ENCODE measurements around the gene ZYX. TPM values are rescaled to one million over a fixed set of nuclear protein-coding genes. Genes with fewer than 3 reads are reported as not detected.
"Not testable (repeated sequence)": the region's sequence is repeated elsewhere in the genome, so short reads cannot be mapped to it uniquely, and the experiment has no call there.

Gene ZYX
- total RNA-seq, 1 experiment from 2014 or later, result 97.1 TPM

GRCh38 chr7:143395187-143396149 lies 14.3 kb downstream of the ZYX start:
- H3K36me3 ChIP-seq (replicated peaks; ENCODE audit: control insufficient read depth, insufficient read depth, low read length), result peaks cover 71% of the 10 kb centered on the region
- H3K27me3 ChIP-seq (ENCODE audit: control insufficient read depth, insufficient read depth, low read length), result no peaks in the 10 kb centered on the region
- DNase-seq, result peak; percentile 62

GRCh38 chr7:143396182-143396581 lies 15.0 kb downstream of the ZYX start:
- Histone ChIP-seq H3K27me3 (ENCODE audit: control insufficient read depth, insufficient read depth, low read length) (no peaks in the 10 kb centered on the region), H3K4me3 (ENCODE audit: insufficient read depth, low read depth, low read length) (no peak overlapping the region), H3K36me3 (replicated peaks; ENCODE audit: control insufficient read depth, insufficient read depth, low read length) (peaks cover 72% of the 10 kb centered on the region)
- DNase-seq, result peak; percentile 25

More at GRCh38 chr7:143395187-143396149, 14.3 kb downstream of the ZYX start:
- no peak overlapping the region for H3K4me3 ChIP-seq (ENCODE audit: insufficient read depth, low read depth, low read length)

GRCh38 chr7:143396625-143397556 lies 15.7 kb downstream of the ZYX start:
- peak; percentile 34 for DNase-seq
- H3K4me3 ChIP-seq (ENCODE audit: insufficient read depth, low read depth, low read length), result no peak overlapping the region
- peaks cover 72% of the 10 kb centered on the region for H3K36me3 ChIP-seq (replicated peaks; ENCODE audit: control insufficient read depth, insufficient read depth, low read length)
- no peaks in the 10 kb centered on the region for H3K27me3 ChIP-seq (ENCODE audit: control insufficient read depth, insufficient read depth, low read length)

GRCh38 chr7:143397710-143398530 lies 16.8 kb downstream of the ZYX start:
- DNase-seq, result peak; percentile 26
- Histone ChIP-seq H3K4me3 (ENCODE audit: insufficient read depth, low read depth, low read length) (no peak overlapping the region), H3K27me3 (ENCODE audit: control insufficient read depth, insufficient read depth, low read length) (no peaks in the 10 kb centered on the region), H3K36me3 (replicated peaks; ENCODE audit: control insufficient read depth, insufficient read depth, low read length) (peaks cover 70% of the 10 kb centered on the region)

GRCh38 chr7:143398616-143399015 lies 17.5 kb downstream of the ZYX start:
- H3K4me3 ChIP-seq (ENCODE audit: insufficient read depth, low read depth, low read length), result no peak overlapping the region
- peaks cover 67% of the 10 kb centered on the region for H3K36me3 ChIP-seq (replicated peaks; ENCODE audit: control insufficient read depth, insufficient read depth, low read length)
- H3K27me3 ChIP-seq (ENCODE audit: control insufficient read depth, insufficient read depth, low read length), result no peaks in the 10 kb centered on the region
- peak; percentile 49 for DNase-seq

GRCh38 chr7:143399151-143399550 lies 18.0 kb downstream of the ZYX start:
- DNase-seq, result no peak
- Histone ChIP-seq H3K27me3 (ENCODE audit: control insufficient read depth, insufficient read depth, low read length) (no peaks in the 10 kb centered on the region), H3K36me3 (replicated peaks; ENCODE audit: control insufficient read depth, insufficient read depth, low read length) (peaks cover 62% of the 10 kb centered on the region), H3K4me3 (ENCODE audit: insufficient read depth, low read depth, low read length) (no peak overlapping the region)

- peak; percentile 31 for DNase-seq
- Histone ChIP-seq H3K4me3 (ENCODE audit: insufficient read depth, low read depth, low read length) (no peak overlapping the region), H3K36me3 (replicated peaks; ENCODE audit: control insufficient read depth, insufficient read depth, low read length) (peaks cover 59% of the 10 kb centered on the region), H3K27me3 (ENCODE audit: control insufficient read depth, insufficient read depth, low read length) (no peaks in the 10 kb centered on the region)
Observed at GRCh38 chr7:143399642-143400041, 18.5 kb downstream of the ZYX start.

- DNase-seq, result no peak
- no peaks in the 10 kb centered on the region for H3K27me3 ChIP-seq (ENCODE audit: control insufficient read depth, insufficient read depth, low read length)
- H3K4me3 ChIP-seq (ENCODE audit: insufficient read depth, low read depth, low read length), result no peak overlapping the region
- peaks cover 49% of the 10 kb centered on the region for H3K36me3 ChIP-seq (replicated peaks; ENCODE audit: control insufficient read depth, insufficient read depth, low read length)
Observed at GRCh38 chr7:143401265-143401664, 20.1 kb downstream of the ZYX start.

GRCh38 chr7:143402233-143402632 lies 21.1 kb downstream of the ZYX start:
- H3K36me3 ChIP-seq (replicated peaks; ENCODE audit: control insufficient read depth, insufficient read depth, low read length), result peaks cover 43% of the 10 kb centered on the region
- DNase-seq; H3K27me3 ChIP-seq (ENCODE audit: control insufficient read depth, insufficient read depth, low read length): not testable (repeated sequence)

GRCh38 chr7:143405173-143406001 lies 24.2 kb downstream of the ZYX start:
- no peak overlapping the region for H3K4me3 ChIP-seq (ENCODE audit: insufficient read depth, low read depth, low read length)
- no peaks in the 10 kb centered on the region for H3K27me3 ChIP-seq (ENCODE audit: control insufficient read depth, insufficient read depth, low read length)
- peak; percentile 68 for DNase-seq
- peaks cover 22% of the 10 kb centered on the region for H3K36me3 ChIP-seq (replicated peaks; ENCODE audit: control insufficient read depth, insufficient read depth, low read length)

More at GRCh38 chr7:143402233-143402632, 21.1 kb downstream of the ZYX start:
- not testable (repeated sequence) for H3K4me3 ChIP-seq (ENCODE audit: insufficient read depth, low read depth, low read length)

- Histone ChIP-seq H3K36me3 (replicated peaks; ENCODE audit: control insufficient read depth, insufficient read depth, low read length) (peaks cover 17% of the 10 kb centered on the region), H3K4me3 (ENCODE audit: insufficient read depth, low read depth, low read length) (no peak overlapping the region), H3K27me3 (ENCODE audit: control insufficient read depth, insufficient read depth, low read length) (no peaks in the 10 kb centered on the region)
- peak; percentile 89 for DNase-seq
Observed at GRCh38 chr7:143406002-143406357, 24.8 kb downstream of the ZYX start.

- DNase-seq, result peak; percentile 61
- Histone ChIP-seq H3K27me3 (ENCODE audit: control insufficient read depth, insufficient read depth, low read length) (no peaks in the 10 kb centered on the region), H3K36me3 (replicated peaks; ENCODE audit: control insufficient read depth, insufficient read depth, low read length) (peaks cover 7% of the 10 kb centered on the region), H3K4me3 (ENCODE audit: insufficient read depth, low read depth, low read length) (peak overlapping the region; percentile 82)
Observed at GRCh38 chr7:143407287-143408251, 26.4 kb downstream of the ZYX start.

All from H7 (cell line).